Measurements from ENCODE around the gene DNAI2. TPM values are rescaled to one million over a fixed set of nuclear protein-coding genes. Genes with fewer than 3 reads are reported as not detected.

The DNAI2 gene
- total and polyA plus RNA-seq, 8 donors: not detected

- DNase-seq: no peak
- Histone ChIP-seq H3K27ac (no peak overlapping the region), H3K27me3 (peaks cover 0 to 27% (median 8%) of the 10 kb centered on the region in 3 donors), H3K9me3 (peaks cover 0 to 14% (median 5%) of the 10 kb centered on the region in 4 donors), H3K4me1 (no peaks in the 10 kb centered on the region), H3K4me3 (no peak overlapping the region), H3K36me3 (no peaks in the 10 kb centered on the region)
- WGBS, 5 donors: 54 to 66% (median 58%) methylated on average over 10 of the region's 10 CpGs
- intact Hi-C loops (cut with DNase I; ENCODE audit: low total_unique reads): no loop called here
- no peak for TF ChIP-seq POLR2A (IDR thresholded peaks at IDR 0.05)
- no peak for TF ChIP-seq CTCF (IDR thresholded peaks at IDR 0.05)
- no peak for TF ChIP-seq EP300 (IDR thresholded peaks at IDR 0.05)
- no peak for TF ChIP-seq POLR2AphosphoS5 (IDR thresholded peaks at IDR 0.05)
Measured at GRCh38 chr17:74305865-74306654, 32.0 kb downstream of the DNAI2 start.

- TF ChIP-seq POLR2A (IDR thresholded peaks at IDR 0.05) (no peak), CTCF (IDR thresholded peaks at IDR 0.05) (no peak), EP300 (IDR thresholded peaks at IDR 0.05) (no peak), POLR2AphosphoS5 (IDR thresholded peaks at IDR 0.05) (no peak)
- 60 to 66% (median 64%) methylated on average over 15 of the region's 15 CpGs for WGBS, 5 donors
- intact Hi-C loops (cut with DNase I; ENCODE audit: low total_unique reads): no loop called here
- no peak overlapping the region for H3K27ac ChIP-seq
- H3K4me1 ChIP-seq: no peaks in the 10 kb centered on the region
- no peaks in the 10 kb centered on the region for H3K36me3 ChIP-seq
- peaks cover 0 to 14% (median 6%) of the 10 kb centered on the region in 4 donors for H3K9me3 ChIP-seq
- no peak overlapping the region for H3K4me3 ChIP-seq
- peaks cover 0 to 23% (median 8%) of the 10 kb centered on the region in 3 donors for H3K27me3 ChIP-seq
- DNase-seq: no peak
Measured at GRCh38 chr17:74307984-74308773, 34.1 kb downstream of the DNAI2 start.

GRCh38 chr17:74309902-74310301 is 35.9 kb downstream of the DNAI2 start:
- WGBS, 5 donors: 42 to 50% (median 47%) methylated on average over 2 to 12 of the region's 12 CpGs
- Histone ChIP-seq H3K27me3 (peaks cover 0 to 21% (median 8%) of the 10 kb centered on the region in 3 donors), H3K27ac (no peak overlapping the region), H3K9me3 (peaks cover 0 to 9% (median 3%) of the 10 kb centered on the region in 4 donors), H3K4me1 (no peaks in the 10 kb centered on the region), H3K36me3 (no peaks in the 10 kb centered on the region), H3K4me3 (no peak overlapping the region)
- intact Hi-C loops (cut with DNase I; ENCODE audit: low total_unique reads): no loop called here
- DNase-seq: no peak
- TF ChIP-seq POLR2AphosphoS5 (IDR thresholded peaks at IDR 0.05) (no peak), EP300 (IDR thresholded peaks at IDR 0.05) (no peak), POLR2A (IDR thresholded peaks at IDR 0.05) (no peak), CTCF (IDR thresholded peaks at IDR 0.05) (no peak)

- no peak for DNase-seq
- WGBS, 5 donors: 82 to 87% (median 85%) methylated on average over 13 to 15 of the region's 15 CpGs
- intact Hi-C loops (cut with DNase I; ENCODE audit: low total_unique reads): no loop called here
- Histone ChIP-seq H3K4me1 (no peaks in the 10 kb centered on the region), H3K4me3 (no peak overlapping the region), H3K9me3 (peaks cover 0 to 4% (median 0%) of the 10 kb centered on the region in 4 donors), H3K27me3 (peaks cover 0 to 4% (median 0%) of the 10 kb centered on the region in 3 donors), H3K36me3 (no peaks in the 10 kb centered on the region), H3K27ac (no peak overlapping the region)
- TF ChIP-seq POLR2A (IDR thresholded peaks at IDR 0.05): no peak
- TF ChIP-seq CTCF (IDR thresholded peaks at IDR 0.05): no peak
- no peak for TF ChIP-seq POLR2AphosphoS5 (IDR thresholded peaks at IDR 0.05)
- no peak for TF ChIP-seq EP300 (IDR thresholded peaks at IDR 0.05)
Measured at GRCh38 chr17:74314877-74315276, 40.8 kb downstream of the DNAI2 start.

Data from stomach (tissue), 9 donors.